Kidney (tissue), 14 donors: Measurements from ENCODE around the gene KRTAP12-1. TPM values are rescaled to one million over a fixed set of nuclear protein-coding genes. Genes with fewer than 3 reads are reported as not detected.

ENCODE experiments used
- DNase-seq, 5 donors: peaks; one replicate each; pipeline ENCODE4 v3.0.0-alpha.2; 2013 to 2020
- FAIRE-seq: peaks from 2 replicates; lab custom pipeline; 2012; peaks lifted over from hg19 to GRCh38; lab: Jason Lieb, UNC
- H3K27ac ChIP-seq, 2 donors: one replicate each; pipeline ENCODE4 v1.7.0; 2013; ENCODE audit warnings: low read depth in 2 of 2, low read length in 2 of 2, inconsistent platforms in 1 of 2
- H3K27me3 ChIP-seq: one replicate; pipeline ENCODE4 v1.7.1; 2013; ENCODE audit warnings: low read length, inconsistent platforms; ENCODE audit not compliant: control insufficient read depth, insufficient read depth
- H3K36me3 ChIP-seq, 3 donors: one replicate each; pipeline versions ENCODE4 v1.7.0 to v1.7.1; 2013; ENCODE audit warnings: low read length in 3 of 3, control low read depth in 1 of 3, inconsistent platforms in 1 of 3; ENCODE audit not compliant: insufficient read depth in 3 of 3, control insufficient read depth in 2 of 3
- H3K4me1 ChIP-seq, 3 donors: one replicate each; pipeline versions ENCODE4 v1.7.0 to v1.7.1; 2013; ENCODE audit warnings: low read length in 3 of 3, inconsistent platforms in 1 of 3, low read depth in 1 of 3; ENCODE audit not compliant: control insufficient read depth in 2 of 3, insufficient read depth in 2 of 3
- H3K4me3 ChIP-seq, 3 donors: one replicate each; pipeline versions ENCODE4 v1.7.0 to v1.8.1; 2013; ENCODE audit warnings: low read length in 3 of 3, control low read depth in 1 of 3, inconsistent platforms in 1 of 3
- H3K9ac ChIP-seq, 3 donors: one replicate each; pipeline versions ENCODE4 v1.7.0 to v1.7.1; 2013; ENCODE audit warnings: low read length in 3 of 3, control low read depth in 1 of 3, inconsistent platforms in 1 of 3
- H3K9me3 ChIP-seq, 3 donors: one replicate each; pipeline versions ENCODE4 v1.7.0 to v1.7.1; 2013; ENCODE audit warnings: low read length in 3 of 3, control low read depth in 1 of 3, inconsistent platforms in 1 of 3; ENCODE audit not compliant: control insufficient read depth in 2 of 3, insufficient read depth in 1 of 3
- intact Hi-C: fragments of 100-400 bp; cut with DNase I; formaldehyde crosslinking; loops from one replicate; pipeline ENCODE4 v1.11.1; 2022
- polyA plus RNA-seq: library from polyadenylated mRNA; stranded (reverse); fragments of 350-450 nt; fragmentation: Illumina TruSeq; extraction: RNeasy Lipid Tissue Mini Kit (QIAGEN cat#74804); gene quantifications from one replicate; pipeline ENCODE4 v1.2.3, GENCODE V29; 2014; ENCODE audit warnings: low read depth, low replicate concordance; ENCODE audit not compliant: insufficient read depth
- total RNA-seq: library from RNA; stranded (reverse); fragmentation: NEBNext Ultra II Directional; extraction: Animal tissue kit (Norgen Biotek cat#: 25700); gene quantifications from one replicate; pipeline ENCODE4 v1.2.1, GENCODE V29; 2021
- TF ChIP-seq, protein P1 (sequence below): IDR thresholded peaks from 3 replicates; pipeline ENCODE4 v1.5.1; 2012; ENCODE audit warnings: mild to moderate bottlenecking, moderate library complexity, borderline replicate concordance; ENCODE audit not compliant: insufficient read depth; ENCODE audit errors: extremely low read depth
- donor health status: control.
- donor health status: control.
- donor health status: control.
- donor health status: control.
- donor health status: control.
- donor health status: DM: yes; HTN: yes; CAD: no.
- donor health status: Normal renal cell carcinoma (clear cell type).

The KRTAP12-1 gene
- total and polyA plus RNA-seq, 2 donors from 2014 or later, result not detected

GRCh38 chr21:44713846-44714245 is 31.9 kb upstream of the KRTAP12-1 start:
- intact Hi-C loops, result no loop called here
- no peaks in the 10 kb centered on the region for H3K4me1 ChIP-seq
- no peak overlapping the region for H3K27ac ChIP-seq
- H3K9me3 ChIP-seq, result no peaks in the 10 kb centered on the region
- no peak overlapping the region for H3K9ac ChIP-seq
- DNase-seq (peak in 1 of 5 donors; percentile 1), FAIRE-seq (no peak)
- H3K36me3 ChIP-seq, result no peaks in the 10 kb centered on the region
- TF ChIP-seq, protein P1, sequence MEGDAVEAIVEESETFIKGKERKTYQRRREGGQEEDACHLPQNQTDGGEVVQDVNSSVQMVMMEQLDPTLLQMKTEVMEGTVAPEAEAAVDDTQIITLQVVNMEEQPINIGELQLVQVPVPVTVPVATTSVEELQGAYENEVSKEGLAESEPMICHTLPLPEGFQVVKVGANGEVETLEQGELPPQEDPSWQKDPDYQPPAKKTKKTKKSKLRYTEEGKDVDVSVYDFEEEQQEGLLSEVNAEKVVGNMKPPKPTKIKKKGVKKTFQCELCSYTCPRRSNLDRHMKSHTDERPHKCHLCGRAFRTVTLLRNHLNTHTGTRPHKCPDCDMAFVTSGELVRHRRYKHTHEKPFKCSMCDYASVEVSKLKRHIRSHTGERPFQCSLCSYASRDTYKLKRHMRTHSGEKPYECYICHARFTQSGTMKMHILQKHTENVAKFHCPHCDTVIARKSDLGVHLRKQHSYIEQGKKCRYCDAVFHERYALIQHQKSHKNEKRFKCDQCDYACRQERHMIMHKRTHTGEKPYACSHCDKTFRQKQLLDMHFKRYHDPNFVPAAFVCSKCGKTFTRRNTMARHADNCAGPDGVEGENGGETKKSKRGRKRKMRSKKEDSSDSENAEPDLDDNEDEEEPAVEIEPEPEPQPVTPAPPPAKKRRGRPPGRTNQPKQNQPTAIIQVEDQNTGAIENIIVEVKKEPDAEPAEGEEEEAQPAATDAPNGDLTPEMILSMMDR, result no peak
- H3K4me3 ChIP-seq, result no peak overlapping the region
- H3K27me3 ChIP-seq, result peaks cover 26% of the 10 kb centered on the region

GRCh38 chr21:44713130-44713529 is 31.2 kb upstream of the KRTAP12-1 start:
- peak in 2 of 5 donors; percentile 4 to 39 for DNase-seq

GRCh38 chr21:44712203-44713028 is 30.5 kb upstream of the KRTAP12-1 start:
- DNase-seq (peak in 2 of 5 donors; percentile 9 to 34), FAIRE-seq (no peak)
- Histone ChIP-seq H3K9me3 (no peaks in the 10 kb centered on the region), H3K9ac (no peak overlapping the region), H3K27me3 (peaks cover 29% of the 10 kb centered on the region), H3K27ac (no peak overlapping the region), H3K4me1 (no peaks in the 10 kb centered on the region), H3K36me3 (no peaks in the 10 kb centered on the region), H3K4me3 (no peak overlapping the region)
- intact Hi-C loops, result no loop called here
- TF ChIP-seq, protein P1, result no peak

More at GRCh38 chr21:44713130-44713529, 31.2 kb upstream of the KRTAP12-1 start:
- no peak overlapping the region for H3K9ac ChIP-seq
- FAIRE-seq, result no peak
- H3K36me3 ChIP-seq, result no peaks in the 10 kb centered on the region
- TF ChIP-seq, protein P1, result no peak
- no peaks in the 10 kb centered on the region for H3K9me3 ChIP-seq
- peaks cover 29% of the 10 kb centered on the region for H3K27me3 ChIP-seq
- H3K4me3 ChIP-seq, result no peak overlapping the region
- no peaks in the 10 kb centered on the region for H3K4me1 ChIP-seq
- H3K27ac ChIP-seq, result no peak overlapping the region
- intact Hi-C loops, result no loop called here
